ENCODE measurements around the gene CARD9.

Gene CARD9

GRCh38 chr9:136402067-136402466 is 28.6 kb upstream of the CARD9 start:
- DNase-seq (ENCODE audit: extremely low read depth in 1 of 2, low read depth in 1 of 2) = no peak

- no peak for DNase-seq (ENCODE audit: extremely low read depth in 1 of 2, low read depth in 1 of 2)
Observed at GRCh38 chr9:136401173-136401922, 27.9 kb upstream of the CARD9 start.

GRCh38 chr9:136400038-136400834 is 26.8 kb upstream of the CARD9 start, which contains the start of gene SNAPC4:
Gene SNAPC4, minus strand, starts transcription at chr9:136400170. Its CDS starts 1,742 bp downstream, at chr9:136398428.
- peak; percentile 63 to 80 for DNase-seq (ENCODE audit: extremely low read depth in 1 of 2, low read depth in 1 of 2)

GRCh38 chr9:136399176-136400037 is 25.9 kb upstream of the CARD9 start:
- peak in 1 of 2 donors; percentile 15 for DNase-seq (ENCODE audit: extremely low read depth in 1 of 2, low read depth in 1 of 2)

GRCh38 chr9:136398286-136398685 is 24.8 kb upstream of the CARD9 start:
- DNase-seq (ENCODE audit: extremely low read depth in 1 of 2, low read depth in 1 of 2) = no peak

GRCh38 chr9:136397643-136398042 is 24.2 kb upstream of the CARD9 start:
- no peak for DNase-seq (ENCODE audit: extremely low read depth in 1 of 2, low read depth in 1 of 2)

- no peak for DNase-seq (ENCODE audit: extremely low read depth in 1 of 2, low read depth in 1 of 2)
Observed at GRCh38 chr9:136396219-136396515, 22.7 kb upstream of the CARD9 start.

GRCh38 chr9:136395345-136396218 is 22.1 kb upstream of the CARD9 start:
- DNase-seq (ENCODE audit: extremely low read depth in 1 of 2, low read depth in 1 of 2) = no peak

GRCh38 chr9:136395020-136395340 is 21.5 kb upstream of the CARD9 start:
- DNase-seq (ENCODE audit: extremely low read depth in 1 of 2, low read depth in 1 of 2) = no peak

- no peak for DNase-seq (ENCODE audit: extremely low read depth in 1 of 2, low read depth in 1 of 2)
Observed at GRCh38 chr9:136394312-136395019, 21.0 kb upstream of the CARD9 start.

GRCh38 chr9:136393531-136393930 is 20.1 kb upstream of the CARD9 start:
- DNase-seq (ENCODE audit: extremely low read depth in 1 of 2, low read depth in 1 of 2) = no peak

- DNase-seq (ENCODE audit: extremely low read depth in 1 of 2, low read depth in 1 of 2) = no peak
Observed at GRCh38 chr9:136392538-136393449, 19.3 kb upstream of the CARD9 start.

- no peak for DNase-seq (ENCODE audit: extremely low read depth in 1 of 2, low read depth in 1 of 2)
Observed at GRCh38 chr9:136391737-136392537, 18.5 kb upstream of the CARD9 start.

- no peak for DNase-seq (ENCODE audit: extremely low read depth in 1 of 2, low read depth in 1 of 2)
Observed at GRCh38 chr9:136389396-136389795, 15.9 kb upstream of the CARD9 start.

- no peak for DNase-seq (ENCODE audit: extremely low read depth in 1 of 2, low read depth in 1 of 2)
Observed at GRCh38 chr9:136387217-136387616, 13.7 kb upstream of the CARD9 start.

- DNase-seq (ENCODE audit: extremely low read depth in 1 of 2, low read depth in 1 of 2) = no peak
Observed at GRCh38 chr9:136386018-136386417, 12.5 kb upstream of the CARD9 start.

GRCh38 chr9:136385015-136385414 is 11.5 kb upstream of the CARD9 start:
- peak in 1 of 2 donors; percentile 32 for DNase-seq (ENCODE audit: extremely low read depth in 1 of 2, low read depth in 1 of 2)

GRCh38 chr9:136383436-136383835 is 10.0 kb upstream of the CARD9 start:
- no peak for DNase-seq (ENCODE audit: extremely low read depth in 1 of 2, low read depth in 1 of 2)
